ENCODE data around the gene SRPK2.
"Not testable (repeated sequence)": the region's sequence is repeated elsewhere in the genome, so short reads cannot be mapped to it uniquely, and the experiment has no call there.

Gene SRPK2

DNA sequence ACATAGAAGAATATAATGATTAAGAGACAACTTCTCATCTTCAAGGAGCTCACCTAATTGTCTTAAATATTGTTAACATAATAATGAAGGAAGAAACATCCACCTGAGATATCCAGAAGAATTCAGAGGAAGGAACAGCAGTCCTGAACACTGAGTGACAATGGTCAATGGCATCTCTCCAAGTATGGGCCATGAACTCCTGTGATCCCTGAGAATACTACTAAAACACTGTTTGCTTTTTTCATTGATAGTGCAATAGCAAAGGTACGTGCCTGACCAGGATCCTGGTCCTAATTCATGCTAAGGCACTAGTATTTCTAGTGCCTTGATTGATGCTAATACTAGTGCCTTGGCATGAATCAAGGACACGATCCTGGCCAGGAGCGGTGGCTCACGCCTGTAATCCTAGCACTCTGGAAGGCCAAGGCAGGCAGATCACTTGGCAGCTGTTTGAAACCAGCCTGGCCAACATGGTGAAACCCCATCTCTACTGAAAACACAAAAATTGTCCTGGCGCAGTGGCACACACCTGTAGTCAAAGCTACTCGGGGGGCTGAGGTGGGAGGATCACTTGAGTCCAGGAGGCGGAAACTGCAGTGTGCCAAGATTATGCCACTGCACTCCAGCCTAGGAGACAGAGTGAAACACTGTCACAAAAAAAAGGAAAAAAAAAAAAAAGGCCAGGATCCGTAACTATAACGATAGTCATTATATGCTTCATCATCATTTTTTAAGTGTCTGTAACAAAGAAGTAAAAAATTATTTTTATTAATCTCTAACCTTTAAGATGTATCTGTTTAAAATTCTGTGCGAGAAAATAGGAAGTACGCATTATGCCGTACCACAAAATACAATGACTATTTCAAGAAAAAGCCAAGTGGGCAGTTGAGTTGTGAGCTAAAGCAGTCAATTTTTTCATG lies 49.1 kb downstream of the SRPK2 start:
- no peak for DNase-seq (ENCODE audit: low spot score)

DNA sequence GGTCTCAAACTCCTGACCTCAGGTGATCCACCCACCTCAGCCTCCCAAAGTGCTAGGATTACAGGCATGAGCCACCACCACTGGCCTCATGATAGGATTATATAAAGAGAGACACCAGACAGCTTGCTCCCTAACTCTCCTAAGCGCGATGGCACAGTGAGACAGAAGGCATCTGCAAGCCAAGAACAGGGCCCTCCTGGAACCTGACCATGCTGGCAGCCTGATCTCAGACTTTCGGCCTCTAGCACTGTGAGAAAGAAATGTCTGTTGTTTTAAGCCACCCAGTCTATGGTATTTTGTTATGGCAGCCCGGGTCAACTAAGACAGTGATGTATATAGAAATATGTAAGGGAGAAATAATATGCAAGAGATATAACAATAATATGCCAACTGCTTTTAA lies 51.2 kb downstream of the SRPK2 start:
- no peak for DNase-seq (ENCODE audit: low spot score)

DNA sequence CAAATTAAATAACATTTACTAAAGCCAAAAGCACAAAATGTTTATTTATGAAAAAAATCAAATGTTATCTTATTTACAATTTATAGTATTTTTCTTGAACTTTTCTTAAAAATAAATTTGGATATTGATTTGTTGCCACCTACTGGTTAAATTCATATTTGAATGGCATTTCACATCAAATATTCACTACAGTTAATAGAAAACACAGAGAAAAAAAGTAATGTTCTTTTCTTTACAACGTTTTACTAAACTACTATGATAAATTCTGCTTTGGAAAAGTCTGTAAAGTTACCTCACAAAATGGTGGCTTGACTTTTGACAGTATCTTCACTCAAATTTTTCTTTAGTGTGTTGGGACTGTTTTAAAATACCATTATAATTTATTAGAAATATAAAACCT lies 52.7 kb downstream of the SRPK2 start:
- DNase-seq (ENCODE audit: low spot score) = peak; percentile 47

DNA sequence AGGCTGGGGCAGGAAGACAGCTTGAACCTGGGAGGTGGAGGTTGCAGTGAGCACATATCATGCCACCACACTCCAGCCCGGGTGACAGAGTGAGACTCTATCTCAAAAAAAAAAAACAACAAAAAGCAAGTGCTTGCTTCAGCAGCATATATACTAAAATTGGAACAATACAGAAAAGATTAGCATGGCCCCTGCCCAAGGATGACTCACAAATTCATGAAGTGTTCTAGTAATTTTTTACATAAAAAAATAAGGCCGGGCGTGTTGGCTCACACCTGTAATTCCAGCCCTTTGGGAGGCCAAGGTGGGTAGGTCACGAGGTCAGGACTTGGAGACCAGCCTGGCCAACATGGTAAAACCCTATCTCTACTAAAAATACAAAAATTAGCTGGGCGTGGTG lies 56.1 kb downstream of the SRPK2 start:
- DNase-seq (ENCODE audit: low spot score) = not testable (repeated sequence)

DNA sequence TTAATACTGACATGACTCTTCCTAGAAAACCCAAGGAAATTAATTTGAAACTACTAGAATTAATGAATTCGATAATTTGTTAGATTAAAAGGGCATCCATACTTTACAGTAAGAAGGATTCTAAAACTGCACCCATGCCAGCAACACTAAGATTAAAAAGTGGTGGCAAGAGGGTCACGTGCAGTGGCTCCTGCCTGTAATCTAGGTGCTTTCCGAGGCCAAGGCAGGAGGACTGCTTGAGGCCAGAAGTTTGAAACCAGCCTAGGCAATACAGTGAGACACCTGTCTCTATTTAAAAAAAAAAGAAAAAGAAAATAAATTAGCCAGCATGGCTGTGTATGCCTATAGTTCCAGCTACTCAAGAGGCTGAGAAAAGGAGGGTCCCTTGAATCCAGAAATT lies 58.2 kb downstream of the SRPK2 start:
- no peak for DNase-seq (ENCODE audit: low spot score)

DNA sequence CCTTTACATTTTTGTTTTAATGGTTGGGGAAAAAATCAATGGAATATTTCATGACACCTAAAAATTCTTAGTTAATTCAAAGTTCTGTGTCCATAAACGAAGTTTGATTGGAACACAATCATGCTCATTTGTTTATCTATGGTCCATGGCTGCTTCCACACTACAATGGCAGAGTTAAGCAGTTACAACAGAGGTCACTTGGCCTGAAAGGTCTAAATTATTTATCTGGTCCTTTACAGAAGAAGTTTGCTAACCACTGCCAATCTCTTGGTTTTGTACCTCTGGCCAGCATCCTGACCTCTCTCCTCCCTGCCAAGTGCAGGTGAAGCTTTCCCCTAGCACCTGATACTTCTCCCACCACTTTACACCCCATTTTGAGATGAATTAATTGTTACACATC lies 61.5 kb downstream of the SRPK2 start:
- DNase-seq (ENCODE audit: low spot score) = no peak

DNA sequence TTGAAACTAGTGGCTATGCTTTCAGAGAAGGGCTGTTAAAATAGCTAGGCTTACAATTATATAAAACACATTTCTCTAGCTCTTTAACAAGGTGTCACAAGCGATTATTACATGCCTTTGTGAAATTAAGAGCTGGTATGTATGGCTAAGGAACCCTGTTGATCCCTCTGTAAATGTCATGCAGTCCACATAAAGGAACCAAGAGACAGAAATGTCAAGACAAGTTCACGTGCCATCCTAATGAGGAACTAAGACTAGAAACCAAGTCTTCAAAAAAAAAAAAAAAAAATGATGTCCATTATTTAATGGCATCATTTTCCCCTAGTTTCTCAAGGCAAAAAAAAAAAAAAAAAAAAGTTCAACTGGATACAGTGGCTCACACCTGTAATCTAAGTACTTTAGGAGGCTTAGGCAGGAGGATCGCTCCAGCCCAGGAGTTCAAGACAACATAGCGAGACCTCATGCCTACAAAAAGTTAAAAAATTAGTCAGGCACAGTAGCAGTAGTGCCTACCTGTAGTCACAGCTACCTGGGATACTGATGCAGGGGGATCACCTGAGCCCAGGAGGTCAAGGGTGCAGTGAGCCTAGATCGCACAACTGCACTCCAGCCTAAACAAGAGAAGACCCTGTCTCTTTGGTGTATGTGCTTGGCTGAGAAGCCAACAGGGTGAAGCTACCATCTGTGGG lies 63.4 kb downstream of the SRPK2 start:
- no peak for DNase-seq (ENCODE audit: low spot score)

DNA sequence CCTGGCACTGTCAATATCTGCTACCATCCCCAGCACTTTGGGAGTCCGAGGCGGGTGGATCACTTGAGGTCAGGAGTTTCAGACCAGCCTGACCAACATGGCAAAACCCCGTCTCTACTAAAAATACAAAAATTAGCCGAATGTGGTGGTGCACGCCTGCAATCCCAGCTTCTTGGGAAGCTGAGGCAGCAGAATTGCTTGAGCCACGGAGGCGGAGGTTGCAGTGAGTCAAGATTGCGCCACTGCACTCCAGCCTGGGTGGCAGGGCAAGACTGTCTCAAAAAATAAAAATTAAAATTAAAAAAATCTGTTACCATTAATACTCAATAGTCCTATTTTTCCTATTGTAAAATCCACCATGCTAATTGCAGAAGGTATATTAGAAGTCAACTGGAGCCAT lies 64.1 kb downstream of the SRPK2 start:
- DNase-seq (ENCODE audit: low spot score) = not testable (repeated sequence)

DNA sequence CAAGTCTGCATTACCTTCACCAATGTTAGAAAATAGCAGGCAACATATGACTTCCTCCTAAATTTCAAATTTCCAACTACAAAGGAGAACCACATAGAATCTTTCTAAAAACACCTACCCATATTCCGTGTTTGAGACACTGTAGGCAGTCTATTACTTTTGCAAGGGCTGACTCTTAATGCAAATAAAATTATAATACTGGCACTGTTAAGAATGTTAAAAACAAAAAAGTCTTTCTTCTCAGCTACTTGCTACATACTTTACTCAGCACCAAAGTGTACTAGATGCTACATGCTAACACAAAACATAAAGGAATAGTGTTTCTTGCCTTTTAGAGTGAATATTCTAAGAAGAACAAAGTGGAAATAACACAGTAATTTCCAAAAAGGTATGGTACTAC lies 65.4 kb downstream of the SRPK2 start:
- DNase-seq (ENCODE audit: low spot score) = no peak

DNA sequence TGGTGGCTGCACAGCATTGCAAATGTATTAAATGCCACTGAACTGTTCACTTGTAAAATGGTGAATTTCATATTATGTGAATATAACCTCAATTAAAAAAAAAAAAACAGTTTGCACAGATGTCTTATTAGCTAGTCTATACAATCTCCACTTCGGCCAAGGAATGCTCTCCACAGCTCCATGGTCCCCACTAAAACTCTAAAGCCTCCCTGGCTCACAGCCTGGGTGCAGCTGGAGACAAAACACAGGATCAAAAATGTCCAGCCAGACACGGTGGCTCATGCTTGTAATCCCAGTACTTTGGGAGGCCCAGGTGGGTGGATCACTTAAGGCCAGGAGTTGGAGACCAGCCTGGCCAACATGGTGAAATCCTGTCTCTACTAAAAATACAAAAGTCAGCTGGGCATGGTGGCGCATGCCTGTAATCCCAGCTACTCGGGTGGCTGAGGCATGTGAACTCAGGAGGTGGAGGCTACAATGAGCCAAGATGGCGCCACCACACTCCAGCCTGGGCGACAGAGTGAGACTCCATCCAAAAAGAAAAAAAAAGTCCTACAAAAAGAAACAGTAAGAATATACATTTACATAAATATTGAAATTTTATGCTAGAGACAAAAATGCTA lies 66.0 kb downstream of the SRPK2 start:
- no peak for DNase-seq (ENCODE audit: low spot score)

DNA sequence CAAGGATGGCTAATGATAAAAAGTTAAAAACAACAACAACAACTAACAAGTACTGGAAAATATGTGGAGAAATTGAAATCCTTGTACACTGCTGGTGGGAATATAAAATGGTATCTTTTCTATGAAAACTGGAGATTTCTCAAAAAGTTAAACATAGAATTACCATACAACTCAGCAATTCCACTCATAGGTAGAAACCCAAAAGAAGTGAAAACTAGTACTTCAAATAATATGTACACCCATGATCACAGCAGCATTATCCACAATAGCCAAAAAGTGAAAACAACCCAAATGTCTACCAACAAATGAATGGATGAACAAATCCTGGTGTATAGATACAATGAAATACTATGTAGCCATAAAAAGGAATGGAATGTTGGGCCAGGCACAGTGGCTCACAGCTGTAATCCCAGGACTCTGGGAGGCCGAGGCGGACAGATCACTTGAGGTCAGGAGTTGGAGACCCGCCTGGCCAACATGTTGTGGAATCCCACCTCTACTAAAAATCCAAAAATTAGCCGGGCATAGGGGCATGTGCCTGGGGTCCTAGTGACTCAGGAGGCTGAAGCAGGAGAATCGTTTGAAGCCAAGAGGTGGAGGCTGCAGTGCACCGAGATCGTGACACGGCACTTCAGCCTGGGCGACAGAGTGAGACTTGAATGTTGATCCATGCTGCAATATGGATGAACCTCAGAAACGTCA lies 66.8 kb downstream of the SRPK2 start:
- no peak for DNase-seq (ENCODE audit: low spot score)

DNA sequence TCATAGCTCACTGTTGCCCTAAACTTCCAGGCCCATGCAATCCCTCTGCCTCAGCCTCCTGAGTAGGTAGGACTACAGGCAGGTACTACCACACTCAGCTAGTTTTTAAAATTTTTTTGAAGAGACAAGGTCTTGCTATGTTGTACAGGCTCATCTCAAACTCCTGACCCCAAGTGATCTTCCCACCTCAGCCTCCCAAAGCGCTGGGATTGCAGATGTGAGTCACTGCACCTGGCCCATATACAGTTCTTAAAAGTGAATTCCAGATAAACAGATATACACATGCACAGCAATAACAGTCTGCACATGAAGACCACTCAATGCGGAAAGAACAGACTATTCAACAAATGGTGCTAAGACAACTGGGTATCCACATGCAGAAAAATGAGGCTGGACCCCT lies 67.8 kb downstream of the SRPK2 start:
- DNase-seq (ENCODE audit: low spot score) = no peak

DNA sequence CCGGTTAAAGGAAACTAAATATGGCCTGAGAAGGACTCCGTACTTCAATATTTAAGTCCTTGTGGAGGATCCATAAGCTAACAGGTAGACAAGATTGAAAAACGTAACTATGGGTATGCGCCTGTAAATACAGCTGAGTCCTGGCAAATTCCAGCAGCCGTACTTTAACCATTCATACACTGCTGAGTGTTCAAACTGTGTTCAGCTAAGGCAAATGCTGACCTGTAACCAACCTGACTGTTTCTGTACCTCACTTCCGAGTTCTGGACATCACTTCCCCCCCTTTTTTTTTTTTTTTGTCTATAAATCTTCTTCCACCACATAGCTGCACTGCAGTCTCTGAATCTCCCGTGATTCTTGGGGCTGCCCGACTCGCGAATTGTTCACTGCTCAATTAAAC lies 69.1 kb downstream of the SRPK2 start:
- DNase-seq (ENCODE audit: low spot score) = no peak

DNA sequence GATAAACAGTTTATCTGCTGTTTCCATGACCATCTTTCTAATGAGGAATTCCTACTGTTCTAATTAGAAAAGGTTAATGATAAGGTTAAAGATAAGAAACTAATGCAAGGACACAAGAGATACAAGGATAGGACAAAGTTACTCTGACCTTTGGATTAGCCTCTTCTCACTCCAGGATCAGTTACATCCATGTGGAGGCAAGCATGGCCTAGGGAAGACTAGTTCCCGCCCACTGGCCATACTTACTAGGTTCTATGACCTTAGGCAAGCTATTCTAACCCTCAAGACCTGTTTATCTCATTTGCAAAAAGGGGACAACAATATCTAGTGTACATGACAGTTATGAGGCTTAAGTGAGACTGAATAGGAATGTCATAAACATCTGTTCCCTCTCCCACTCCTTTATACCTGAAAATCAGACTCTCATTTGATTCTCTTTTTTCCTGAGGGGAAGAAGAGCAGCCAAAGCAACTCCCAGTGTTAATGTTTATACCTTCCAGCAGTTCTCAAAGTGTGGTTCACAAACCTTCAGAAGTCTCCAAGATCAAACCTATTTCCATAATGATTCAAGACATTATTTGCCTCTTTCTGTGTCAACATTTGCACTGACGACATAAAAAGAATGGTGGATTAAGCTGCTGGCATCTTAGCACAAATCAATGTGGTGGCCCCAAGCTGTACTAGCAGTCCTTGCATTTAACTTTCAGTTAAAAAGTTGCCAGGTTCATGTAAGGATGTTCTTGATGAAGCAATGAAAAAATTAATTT lies 72.0 kb downstream of the SRPK2 start:
- DNase-seq (ENCODE audit: low spot score) = no peak

DNA sequence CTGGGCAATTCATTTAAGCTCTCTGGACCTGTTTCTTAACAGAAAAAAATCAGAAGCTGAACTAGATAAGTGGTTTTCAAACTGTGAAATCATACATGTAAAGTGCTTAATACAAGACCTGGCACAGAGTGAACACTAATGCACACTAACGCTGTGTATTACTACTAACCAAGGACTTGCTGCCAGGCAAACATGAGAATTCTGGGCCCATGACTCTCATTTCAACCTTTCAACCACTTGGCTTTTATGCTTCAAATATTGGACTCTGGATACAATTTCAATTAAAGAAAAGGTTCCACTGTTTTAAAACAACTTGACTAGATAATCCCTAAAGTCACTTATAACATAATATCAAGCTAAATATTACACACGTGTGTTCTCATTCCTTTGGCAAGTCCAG lies 73.4 kb downstream of the SRPK2 start:
- DNase-seq (ENCODE audit: low spot score) = no peak

DNA sequence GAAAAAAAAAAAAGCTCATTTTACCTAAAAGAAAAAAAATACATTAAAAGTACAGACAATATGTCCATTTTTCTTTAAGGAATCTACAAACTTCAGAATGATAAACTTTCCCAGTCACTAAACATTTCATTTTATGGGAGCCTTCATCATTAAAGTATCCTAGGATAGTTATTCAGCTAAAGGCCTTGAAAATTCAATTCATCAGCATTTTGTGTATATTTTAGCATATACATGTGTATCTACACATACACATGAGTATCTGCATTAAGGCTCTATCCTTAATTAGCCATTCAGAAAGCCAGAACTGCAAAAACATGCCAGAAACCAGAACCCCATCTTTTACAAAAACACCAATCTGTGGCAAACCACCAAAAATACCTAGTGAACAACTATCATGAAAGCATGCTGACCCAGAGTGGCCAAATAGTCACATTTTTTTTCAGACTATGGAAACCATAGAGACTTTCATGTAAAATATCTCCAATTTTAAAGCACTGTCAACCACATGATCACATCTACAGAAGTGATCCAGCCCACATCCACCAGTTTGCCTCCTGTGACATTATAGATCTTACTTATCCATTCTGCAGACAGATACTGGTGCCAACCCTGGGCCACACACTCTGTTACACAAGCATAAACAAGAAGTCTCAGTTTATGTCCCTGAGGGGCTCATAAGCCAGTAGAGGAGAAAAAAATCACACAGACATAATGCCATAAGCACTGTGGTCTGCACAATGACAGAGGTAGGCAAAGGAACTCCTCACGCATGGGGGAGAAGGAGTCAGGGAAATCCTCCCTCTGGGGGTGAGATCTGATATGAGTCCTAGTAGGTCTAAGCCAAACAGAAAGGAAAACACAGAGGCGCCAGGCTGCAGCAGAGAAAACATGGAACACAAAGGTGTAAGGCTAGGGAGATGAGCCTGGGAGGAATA lies 79.2 kb downstream of the SRPK2 start:
- no peak for DNase-seq (ENCODE audit: low spot score)

DNA sequence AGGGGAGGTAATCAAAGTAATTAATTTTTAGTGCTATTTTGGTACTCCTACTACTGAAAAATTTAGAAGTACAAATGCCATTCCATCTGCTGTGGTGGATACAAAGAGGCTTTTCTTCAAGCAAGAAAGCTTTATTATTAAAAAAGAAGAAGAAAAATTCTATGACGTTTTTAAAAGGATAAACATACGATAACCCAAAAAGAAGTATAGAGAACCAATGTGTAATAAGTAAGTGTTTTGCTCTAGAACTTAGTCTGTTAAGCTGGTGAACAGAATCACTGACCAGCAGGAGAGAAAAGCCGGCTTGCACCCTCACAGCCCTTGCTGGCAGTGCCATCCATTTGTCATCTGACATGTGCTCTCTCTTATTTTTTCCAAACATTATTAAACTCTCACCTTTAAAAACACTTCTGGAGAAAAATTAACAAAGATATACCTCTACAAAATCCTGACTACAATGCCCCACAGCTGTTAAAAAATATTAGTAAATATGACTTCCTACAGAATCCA lies 81.5 kb downstream of the SRPK2 start:
- no peak for DNase-seq (ENCODE audit: low spot score)

DNA sequence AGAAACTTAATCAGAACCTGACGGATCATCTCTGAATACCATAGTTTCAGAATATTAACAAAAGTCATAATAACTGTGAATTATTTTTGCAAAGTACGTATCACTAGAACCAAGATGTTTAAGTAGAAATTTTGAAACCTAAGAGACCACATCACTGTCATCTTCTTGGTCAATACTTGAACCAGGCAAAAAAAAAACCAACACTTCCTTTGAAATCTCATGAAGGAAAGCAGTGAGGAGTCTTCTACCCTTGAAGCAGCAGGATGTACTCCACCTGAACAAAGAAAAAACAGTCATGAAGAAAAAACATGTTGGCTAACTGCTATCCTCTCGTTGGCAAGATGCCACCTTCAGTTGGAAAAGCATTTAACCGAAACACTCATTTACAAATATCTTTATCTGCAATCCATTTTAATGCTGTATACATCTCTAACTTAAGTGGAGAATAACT lies 82.4 kb downstream of the SRPK2 start:
- DNase-seq (ENCODE audit: low spot score) = no peak

DNA sequence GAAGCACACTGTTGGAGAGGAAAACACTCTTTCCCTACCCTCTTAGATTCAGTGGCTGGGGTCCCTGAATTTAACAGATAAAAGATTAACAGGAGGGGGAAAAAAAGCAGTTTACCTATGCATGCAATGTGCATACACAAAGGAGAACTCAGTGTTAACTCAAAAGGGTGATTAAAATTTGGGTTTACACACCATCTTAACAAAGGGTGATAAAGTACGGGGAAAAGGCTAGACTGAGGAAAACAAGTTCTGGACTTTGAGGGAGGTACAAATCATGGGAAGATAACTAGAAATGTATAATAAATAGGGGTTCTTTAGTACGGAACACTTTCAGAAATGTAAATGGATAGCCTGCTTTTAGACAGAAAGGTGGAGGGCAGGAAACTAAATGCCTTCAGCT lies 83.1 kb downstream of the SRPK2 start:
- no peak for DNase-seq (ENCODE audit: low spot score)
